ENCODE results near the gene CERKL. TPM values are rescaled to one million over a fixed set of nuclear protein-coding genes. Genes with fewer than 3 reads are reported as not detected.

The CERKL gene
- total and polyA plus RNA-seq, 2 donors (not counting 1 experiment from before 2014, with no cell fraction given): 0.03 TPM; not detected in 1

DNA sequence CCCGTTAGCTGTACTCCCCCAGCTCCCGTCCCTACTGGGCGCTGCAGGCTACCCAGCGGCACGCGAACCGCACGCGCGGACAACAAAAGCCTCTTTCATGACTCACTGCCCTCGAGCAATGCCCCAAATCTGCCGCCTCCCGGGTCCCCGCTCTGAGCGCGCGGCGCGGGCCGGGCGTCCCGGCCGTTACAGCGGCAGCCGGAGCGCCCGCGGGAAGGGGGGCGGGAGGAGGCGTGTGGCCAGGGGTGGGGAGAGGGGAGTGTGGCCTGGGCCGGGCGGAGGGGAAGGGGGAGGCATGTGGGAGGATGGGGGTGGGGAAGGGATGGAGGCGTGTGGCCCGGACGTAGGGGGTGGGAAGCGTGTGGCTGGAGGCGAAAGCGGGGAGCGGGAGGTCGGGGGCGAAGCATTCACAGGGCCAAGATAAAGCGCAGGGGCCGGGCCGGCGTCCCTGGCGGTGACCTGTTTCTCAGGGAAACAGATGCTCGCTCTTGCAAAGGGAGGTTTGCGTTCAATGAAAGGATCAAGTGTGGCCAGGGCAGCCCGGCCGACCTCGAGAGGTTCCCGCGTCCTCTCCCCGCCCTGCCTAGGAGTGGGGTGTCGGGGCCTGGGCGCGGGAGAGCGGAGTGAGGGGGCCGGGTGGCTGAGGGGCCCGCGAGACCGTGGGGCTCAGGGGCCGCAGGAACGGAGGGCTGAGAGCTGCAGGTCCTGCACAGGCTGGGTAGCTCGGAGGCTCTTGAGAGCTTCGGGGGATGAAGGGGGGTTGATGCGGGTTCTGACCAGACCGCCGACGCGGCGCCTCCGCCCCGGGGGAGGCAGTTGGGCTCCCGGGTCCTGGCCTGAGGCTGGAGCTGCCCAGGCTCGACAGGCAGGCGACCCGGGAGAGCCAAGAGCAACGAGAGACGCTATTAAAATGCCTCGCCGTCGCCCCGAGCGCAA, 26.9 kb upstream of the CERKL start:
- no peak overlapping the region for H3K27ac ChIP-seq (ENCODE audit: low read length in 2 of 2)
- Mint-ChIP-seq H3K27me3 (peaks cover 82% of the 10 kb centered on the region), H3K4me1 (peaks cover 52% of the 10 kb centered on the region), H3K27ac (no peak overlapping the region), H3K4me3 (peak overlapping the region; percentile 70), H3K9me3 (ENCODE audit: insufficient read depth) (peaks cover 6% of the 10 kb centered on the region)
- H3K79me2 ChIP-seq (ENCODE audit: control insufficient read depth, insufficient read depth, low read length): no peaks in the 10 kb centered on the region
- no peaks in the 10 kb centered on the region for H4K20me1 ChIP-seq (ENCODE audit: control insufficient read depth, insufficient read depth, low read length, poor library complexity, severe bottlenecking)
- H3K4me1 ChIP-seq (ENCODE audit: control insufficient read depth in 2 of 2, insufficient read depth in 2 of 2, low read length in 2 of 2): peaks cover 55 to 65% of the 10 kb centered on the region in 2 donors
- H3K27me3 ChIP-seq (replicated peaks in 1 of 4; ENCODE audit: control extremely low read depth in 1 of 4, control insufficient read depth in 3 of 4, insufficient read depth in 4 of 4, low read length in 3 of 4): peaks cover 3 to 83% (median 71%) of the 10 kb centered on the region in 4 experiments
- CTCF ChIA-PET: interaction anchor here (0.9 to 1.5 kb wide), 2 partner anchors 31 to 54 kb away, joined by 3 to 5 read pairs; no protein-coding TSS in a partner anchor
- H3K36me3 ChIP-seq (replicated peaks in 1 of 2; ENCODE audit: control extremely low read depth in 1 of 2, control insufficient read depth in 1 of 2, extremely low read depth in 1 of 2, insufficient read depth in 2 of 2, low read length in 1 of 2): no peaks in the 10 kb centered on the region
- peak overlapping the region; percentile 70 for H3K4me2 ChIP-seq (replicated peaks; ENCODE audit: low read depth, low read length, poor library complexity, severe bottlenecking)
- POLR2A ChIA-PET: no interaction called here
- peak overlapping the region in 2 of 5 experiments; percentile 11 to 20 for H3K4me3 ChIP-seq (ENCODE audit: control extremely low read depth in 1 of 5, extremely low read depth in 1 of 5, insufficient read depth in 1 of 5, low read depth in 2 of 5, low read length in 4 of 5)
- intact Hi-C loops (cut with micrococcal nuclease): no loop called here
- WGBS (ENCODE audit: insufficient coverage): 4% methylated on average over 62 of the region's 85 CpGs
- no peak for TF ChIP-seq EZH2 (IDR thresholded peaks at IDR 0.05; ENCODE audit: borderline replicate concordance, insufficient read depth, low read depth, low read length, poor library complexity, severe bottlenecking)
- TF ChIP-seq, protein P1, sequence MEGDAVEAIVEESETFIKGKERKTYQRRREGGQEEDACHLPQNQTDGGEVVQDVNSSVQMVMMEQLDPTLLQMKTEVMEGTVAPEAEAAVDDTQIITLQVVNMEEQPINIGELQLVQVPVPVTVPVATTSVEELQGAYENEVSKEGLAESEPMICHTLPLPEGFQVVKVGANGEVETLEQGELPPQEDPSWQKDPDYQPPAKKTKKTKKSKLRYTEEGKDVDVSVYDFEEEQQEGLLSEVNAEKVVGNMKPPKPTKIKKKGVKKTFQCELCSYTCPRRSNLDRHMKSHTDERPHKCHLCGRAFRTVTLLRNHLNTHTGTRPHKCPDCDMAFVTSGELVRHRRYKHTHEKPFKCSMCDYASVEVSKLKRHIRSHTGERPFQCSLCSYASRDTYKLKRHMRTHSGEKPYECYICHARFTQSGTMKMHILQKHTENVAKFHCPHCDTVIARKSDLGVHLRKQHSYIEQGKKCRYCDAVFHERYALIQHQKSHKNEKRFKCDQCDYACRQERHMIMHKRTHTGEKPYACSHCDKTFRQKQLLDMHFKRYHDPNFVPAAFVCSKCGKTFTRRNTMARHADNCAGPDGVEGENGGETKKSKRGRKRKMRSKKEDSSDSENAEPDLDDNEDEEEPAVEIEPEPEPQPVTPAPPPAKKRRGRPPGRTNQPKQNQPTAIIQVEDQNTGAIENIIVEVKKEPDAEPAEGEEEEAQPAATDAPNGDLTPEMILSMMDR (IDR thresholded peaks at IDR 0.05): no peak
- H3K9ac ChIP-seq (ENCODE audit: low read length): peak overlapping the region; percentile 31
- peak overlapping the region; percentile 29 for H2AFZ ChIP-seq (ENCODE audit: insufficient read depth, low read depth, low read length, poor library complexity, severe bottlenecking)
- no peak for DNase-seq
- peaks cover 1 to 57% (median 10%) of the 10 kb centered on the region in 3 donors for H3K9me3 ChIP-seq (ENCODE audit: control extremely low read depth in 1 of 3, control insufficient read depth in 2 of 3, insufficient read depth in 1 of 3, low read length in 2 of 3)
- no peak for ATAC-seq (ENCODE audit: low read depth)

All from B cell (primary cell).